Lower leg skin (tissue), 3 donors: ENCODE measurements around the gene TFAP2A.

Experiments
- POLR2A ChIP-seq, 2 donors: fragments of 450-650 bp; IDR thresholded peaks; one replicate each; pipeline ENCODE4 v1.6.1; 2016 to 2017; ENCODE audit warnings: antibody characterized with exemption in 2 of 2, mild to moderate bottlenecking in 1 of 2, moderate library complexity in 1 of 2
- TF ChIP-seq, protein P1 (sequence below), 3 donors: fragments of 450-650 bp; IDR thresholded peaks; one replicate each; pipeline ENCODE4 v1.5.1; 2016; ENCODE audit warnings: antibody characterized with exemption in 3 of 3, mild to moderate bottlenecking in 3 of 3, moderate library complexity in 2 of 3

DNA sequence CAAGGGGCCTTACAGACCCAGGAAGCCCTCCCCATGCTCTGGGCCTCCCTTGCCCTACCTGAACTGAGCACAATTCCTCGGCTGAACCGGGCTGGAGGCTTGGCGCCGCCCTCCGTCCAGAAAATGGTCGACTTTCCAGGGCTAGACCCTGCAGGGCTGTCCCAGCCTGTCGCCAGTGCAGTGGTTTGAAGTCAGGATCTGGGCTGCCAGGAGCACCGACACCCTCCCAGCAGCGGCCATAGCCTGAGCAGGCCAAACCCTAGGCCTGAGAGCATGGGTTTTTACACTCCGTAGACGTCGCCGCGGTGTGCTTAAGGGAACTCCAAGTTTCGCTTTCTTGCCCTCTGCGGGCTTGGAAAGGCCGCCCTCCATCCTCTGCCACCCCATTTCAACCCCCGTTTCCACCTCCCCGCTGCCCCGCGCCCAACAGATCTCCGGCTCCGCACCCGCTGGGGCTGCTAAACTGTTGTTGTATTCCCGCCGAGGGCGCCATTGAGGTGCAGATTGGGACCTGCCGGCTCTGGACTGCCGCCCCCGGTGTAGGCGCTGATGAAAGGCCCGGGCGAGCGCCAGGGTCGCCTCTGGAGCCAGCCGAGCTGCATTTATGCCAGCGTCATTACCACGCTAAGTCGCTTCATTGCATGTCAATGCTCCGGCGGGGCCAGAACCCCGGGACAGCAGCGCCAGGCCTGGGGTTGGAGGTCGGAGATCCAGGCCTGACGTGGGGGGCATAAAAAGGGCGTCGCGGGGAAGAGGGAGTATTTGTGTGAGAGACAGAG lies 2.2 kb upstream of the TFAP2A start:
- no peak for TF ChIP-seq POLR2A (IDR thresholded peaks at IDR 0.05)
- TF ChIP-seq, protein P1, sequence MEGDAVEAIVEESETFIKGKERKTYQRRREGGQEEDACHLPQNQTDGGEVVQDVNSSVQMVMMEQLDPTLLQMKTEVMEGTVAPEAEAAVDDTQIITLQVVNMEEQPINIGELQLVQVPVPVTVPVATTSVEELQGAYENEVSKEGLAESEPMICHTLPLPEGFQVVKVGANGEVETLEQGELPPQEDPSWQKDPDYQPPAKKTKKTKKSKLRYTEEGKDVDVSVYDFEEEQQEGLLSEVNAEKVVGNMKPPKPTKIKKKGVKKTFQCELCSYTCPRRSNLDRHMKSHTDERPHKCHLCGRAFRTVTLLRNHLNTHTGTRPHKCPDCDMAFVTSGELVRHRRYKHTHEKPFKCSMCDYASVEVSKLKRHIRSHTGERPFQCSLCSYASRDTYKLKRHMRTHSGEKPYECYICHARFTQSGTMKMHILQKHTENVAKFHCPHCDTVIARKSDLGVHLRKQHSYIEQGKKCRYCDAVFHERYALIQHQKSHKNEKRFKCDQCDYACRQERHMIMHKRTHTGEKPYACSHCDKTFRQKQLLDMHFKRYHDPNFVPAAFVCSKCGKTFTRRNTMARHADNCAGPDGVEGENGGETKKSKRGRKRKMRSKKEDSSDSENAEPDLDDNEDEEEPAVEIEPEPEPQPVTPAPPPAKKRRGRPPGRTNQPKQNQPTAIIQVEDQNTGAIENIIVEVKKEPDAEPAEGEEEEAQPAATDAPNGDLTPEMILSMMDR (IDR thresholded peaks at IDR 0.05): no peak
